ENCODE measurements around the gene CDHR5.
"Not testable (repeated sequence)": the region's sequence is repeated elsewhere in the genome, so short reads cannot be mapped to it uniquely, and the experiment has no call there.

CDHR5 gene

GRCh38 chr11:624705-625635 is at the start of gene CDHR5:
CDHR5 (minus strand) TSS chr11:624955; CDS start chr11:624902, 53 bp downstream.
- FAIRE-seq = no peak

GRCh38 chr11:674406-674805 is 49.7 kb upstream of the CDHR5 start:
- no peak for FAIRE-seq

- no peak for FAIRE-seq
These were observed 49.1 kb upstream of the CDHR5 start for GRCh38 chr11:673866-674265.

- FAIRE-seq = no peak
These were observed 41.0 kb upstream of the CDHR5 start for GRCh38 chr11:665704-666281.

GRCh38 chr11:665062-665703 is 40.4 kb upstream of the CDHR5 start:
- no peak for FAIRE-seq

GRCh38 chr11:662689-663274 is 38.0 kb upstream of the CDHR5 start:
- no peak for FAIRE-seq

- FAIRE-seq = no peak
These were observed 36.1 kb upstream of the CDHR5 start for GRCh38 chr11:660681-661444.

GRCh38 chr11:660281-660680 is 35.5 kb upstream of the CDHR5 start:
- FAIRE-seq = no peak

GRCh38 chr11:659532-660085 is 34.9 kb upstream of the CDHR5 start:
- FAIRE-seq = no peak

GRCh38 chr11:657691-658126 is 33.0 kb upstream of the CDHR5 start:
- no peak for FAIRE-seq

- no peak for FAIRE-seq
These were observed 32.1 kb upstream of the CDHR5 start for GRCh38 chr11:656866-657265.

GRCh38 chr11:656426-656825 is 31.7 kb upstream of the CDHR5 start:
- FAIRE-seq = no peak

- no peak for FAIRE-seq
These were observed 30.4 kb upstream of the CDHR5 start for GRCh38 chr11:655036-655726.

GRCh38 chr11:654444-654843 is 29.7 kb upstream of the CDHR5 start:
- FAIRE-seq = not testable (repeated sequence)

GRCh38 chr11:653837-654236 is 29.1 kb upstream of the CDHR5 start:
- FAIRE-seq = no peak

GRCh38 chr11:653136-653535 is 28.4 kb upstream of the CDHR5 start:
- not testable (repeated sequence) for FAIRE-seq

- no peak for FAIRE-seq
These were observed 25.7 kb upstream of the CDHR5 start for GRCh38 chr11:650482-650881.

- FAIRE-seq = not testable (repeated sequence)
These were observed 23.0 kb upstream of the CDHR5 start for GRCh38 chr11:647672-648158.

- no peak for FAIRE-seq
These were observed 21.5 kb upstream of the CDHR5 start for GRCh38 chr11:646214-646613.

GRCh38 chr11:645536-645935 is 20.8 kb upstream of the CDHR5 start:
- FAIRE-seq = no peak

All from endometrium (tissue), 2 donors.